Activated T-helper 1 cell treated with Interleukin-2 at 50 U/mL for 16 hours (primary cell): ENCODE data around the gene NRG4.
"Not testable (repeated sequence)": the region's sequence is repeated elsewhere in the genome, so short reads cannot be mapped to it uniquely, and the experiment has no call there.

ENCODE experiments used
- DNase-seq: peaks from one replicate; pipeline ENCODE4 v3.0.0-alpha.2; 2020; ENCODE audit warnings: low read depth

Gene NRG4, protein sequence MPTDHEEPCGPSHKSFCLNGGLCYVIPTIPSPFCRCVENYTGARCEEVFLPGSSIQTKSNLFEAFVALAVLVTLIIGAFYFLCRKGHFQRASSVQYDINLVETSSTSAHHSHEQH

DNA sequence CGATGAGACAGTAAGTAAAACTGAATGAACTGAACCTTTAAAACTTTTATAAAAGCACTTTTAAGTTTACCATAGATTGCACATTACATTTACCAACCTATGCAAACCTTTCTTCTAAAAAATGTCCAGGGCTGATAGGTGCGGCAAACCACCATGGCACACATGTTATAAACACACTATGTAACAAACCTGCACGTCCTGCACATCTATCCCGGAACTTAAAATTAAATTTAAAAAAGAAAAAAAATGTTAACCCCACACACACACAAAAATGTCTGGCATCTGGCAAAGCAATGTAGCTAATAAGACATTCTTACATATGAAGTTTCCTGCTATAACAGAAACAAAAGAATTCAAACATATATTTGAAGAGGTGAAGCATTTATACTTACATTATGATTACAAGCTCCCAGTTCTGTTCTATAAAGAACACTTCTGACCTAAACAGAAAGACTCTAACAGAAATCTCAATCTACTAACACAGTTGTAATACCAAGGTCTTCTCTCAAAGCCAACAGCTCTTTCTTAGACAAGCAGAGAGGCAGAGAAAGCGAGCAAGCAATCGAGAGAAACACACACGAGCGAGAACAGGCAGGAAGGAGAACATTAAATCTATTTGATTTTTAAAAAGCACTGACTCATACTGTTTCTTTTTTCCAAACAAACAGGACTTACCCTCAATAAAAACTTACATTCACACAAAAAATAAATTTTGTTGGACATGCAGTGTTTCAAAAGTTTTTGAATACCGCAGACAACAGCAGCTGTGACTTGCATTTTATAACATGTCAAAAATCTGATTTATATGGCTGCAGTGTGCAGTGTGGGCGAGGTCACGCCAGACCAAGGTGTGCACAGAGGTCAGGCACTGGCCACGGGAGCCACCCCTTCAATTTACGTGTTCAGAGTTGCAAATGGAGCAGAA is at the start of gene NRG4:
TSS of gene NRG4 (minus strand) at position 798 of the 925 bp plus-strand sequence. CDS start 1,194 bp downstream, outside the sequence.
- no peak for DNase-seq

- DNase-seq: no peak
Observed at GRCh38 chr15:76061700-76062099, 49.5 kb upstream of the NRG4 start.

DNA sequence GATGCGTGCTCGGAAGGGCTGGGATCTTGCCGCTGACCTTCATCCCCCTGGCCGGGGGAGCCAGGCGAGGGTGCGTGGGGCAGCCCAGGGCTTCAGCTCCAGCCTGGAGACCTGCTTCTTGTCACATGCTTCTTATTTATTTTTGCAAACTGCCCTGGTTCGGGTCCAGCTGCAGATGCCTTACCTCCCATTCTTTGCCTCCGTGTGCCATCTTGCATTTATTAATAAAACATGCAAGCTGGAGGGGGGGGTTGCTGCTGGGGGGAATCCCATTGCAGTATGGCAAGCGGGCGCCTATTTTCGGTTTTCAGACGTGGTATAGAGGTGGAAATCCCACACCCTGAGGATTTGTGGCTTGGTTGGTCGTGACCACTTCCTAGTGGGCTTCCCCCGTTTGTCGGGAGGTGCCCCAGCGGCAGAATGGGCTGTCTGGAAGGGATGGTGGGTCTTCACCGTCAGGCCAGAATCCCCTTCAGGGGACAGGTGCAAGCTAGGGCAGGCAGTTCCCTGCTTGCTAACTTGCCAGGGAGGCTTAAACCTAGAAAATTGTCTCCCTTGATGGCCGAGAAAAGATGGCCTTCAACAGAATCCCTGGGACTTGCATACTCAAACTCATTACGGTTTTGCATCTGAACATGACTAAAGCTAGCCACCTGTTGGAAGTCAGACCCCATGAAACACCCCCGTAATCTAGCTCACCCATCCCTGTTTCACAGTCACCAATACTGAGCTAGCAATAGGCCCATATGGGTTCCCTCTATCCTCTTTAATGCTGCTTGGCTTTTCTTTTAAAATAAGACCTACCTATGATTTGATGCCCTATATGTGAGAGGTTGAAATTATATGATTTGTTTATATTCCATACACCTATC is 48.1 kb upstream of the NRG4 start:
- no peak for DNase-seq

DNA sequence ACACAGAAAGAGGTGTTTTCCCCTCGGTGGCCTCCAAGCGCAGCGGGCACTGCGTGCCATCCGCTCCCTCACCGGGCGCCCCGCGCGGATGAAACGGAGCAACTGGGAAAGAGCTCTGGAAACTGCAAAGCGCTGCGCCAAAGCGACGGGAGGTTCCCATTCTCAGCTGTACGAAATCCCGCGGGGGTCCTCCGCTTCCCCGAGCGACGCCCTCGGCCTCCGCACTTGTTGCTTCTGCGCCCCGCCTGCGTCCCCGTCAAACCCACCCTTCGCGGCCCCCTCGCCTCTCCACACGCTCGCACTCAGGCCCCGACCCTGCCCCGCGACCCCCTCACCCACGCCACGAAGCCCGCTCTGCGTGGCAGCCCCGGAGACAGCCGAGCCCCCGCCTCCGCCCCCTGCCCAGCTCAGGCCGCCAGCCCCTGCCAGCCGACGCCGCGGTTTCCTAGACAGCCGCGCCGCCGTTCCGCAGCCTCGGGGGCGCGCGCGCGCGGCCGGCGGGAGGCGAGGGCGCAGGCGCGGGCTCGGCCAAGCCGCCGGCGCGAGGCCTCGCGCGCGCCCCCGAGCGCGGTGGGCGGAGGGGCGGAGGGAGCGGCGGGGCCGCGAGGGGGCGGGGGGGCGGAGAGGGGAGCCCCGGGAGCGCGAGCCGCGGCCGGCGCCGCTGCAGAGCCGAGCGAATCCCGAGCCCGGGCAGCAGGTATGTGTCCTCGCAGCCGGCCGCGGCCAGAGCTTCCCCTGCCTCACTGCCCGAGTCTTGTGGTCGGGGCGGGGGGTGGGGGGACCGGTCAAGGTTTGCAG is 47.3 kb upstream of the NRG4 start, which contains the start of gene TMEM266:
TSS of gene TMEM266 (plus strand) at position 666 of the 798 bp plus-strand sequence. CDS start 74,279 bp downstream, outside the sequence.
- no peak for DNase-seq

GRCh38 chr15:76058714-76059319 is 46.6 kb upstream of the NRG4 start:
- DNase-seq: no peak

- DNase-seq: no peak
Observed at GRCh38 chr15:76057332-76058000, 45.2 kb upstream of the NRG4 start.

DNA sequence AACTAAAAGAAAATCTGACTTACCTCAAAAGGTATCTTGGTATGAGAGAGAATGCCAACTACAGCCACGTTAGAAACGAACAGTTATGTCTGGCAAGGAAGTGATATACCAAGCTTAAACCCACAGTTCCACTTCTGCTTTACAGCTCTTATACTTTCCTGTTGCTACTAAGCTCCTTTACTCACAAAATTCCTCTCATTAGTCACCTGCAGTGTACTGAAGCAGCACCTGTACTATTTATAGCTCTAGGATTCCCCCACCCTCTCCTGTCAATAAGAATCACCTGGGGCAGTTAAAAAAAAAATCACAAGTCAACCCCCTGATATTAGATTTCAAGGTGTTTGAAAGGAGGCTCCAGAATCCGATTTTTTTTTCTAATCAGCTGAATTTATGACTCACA is 44.7 kb upstream of the NRG4 start:
- no peak for DNase-seq

DNA sequence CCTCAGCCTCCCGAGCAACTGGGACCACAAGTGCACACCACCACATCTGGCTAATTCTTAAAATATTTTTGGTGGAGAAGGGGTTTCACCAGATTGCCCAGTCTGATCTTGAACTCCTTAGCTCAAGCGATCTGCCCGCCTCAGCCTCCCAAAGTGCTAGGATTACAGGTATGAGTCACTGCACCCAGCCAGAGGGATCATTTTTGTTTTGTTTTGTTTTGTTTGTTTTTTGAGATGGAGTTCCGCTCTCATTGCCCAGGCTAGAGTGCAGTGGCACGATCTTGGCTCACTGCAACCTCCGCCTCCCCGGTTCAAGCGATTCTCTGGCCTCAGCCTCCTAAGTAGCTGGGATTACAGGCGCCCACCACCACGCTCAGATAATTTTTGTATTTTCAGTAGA is 42.0 kb upstream of the NRG4 start:
- not testable (repeated sequence) for DNase-seq

DNA sequence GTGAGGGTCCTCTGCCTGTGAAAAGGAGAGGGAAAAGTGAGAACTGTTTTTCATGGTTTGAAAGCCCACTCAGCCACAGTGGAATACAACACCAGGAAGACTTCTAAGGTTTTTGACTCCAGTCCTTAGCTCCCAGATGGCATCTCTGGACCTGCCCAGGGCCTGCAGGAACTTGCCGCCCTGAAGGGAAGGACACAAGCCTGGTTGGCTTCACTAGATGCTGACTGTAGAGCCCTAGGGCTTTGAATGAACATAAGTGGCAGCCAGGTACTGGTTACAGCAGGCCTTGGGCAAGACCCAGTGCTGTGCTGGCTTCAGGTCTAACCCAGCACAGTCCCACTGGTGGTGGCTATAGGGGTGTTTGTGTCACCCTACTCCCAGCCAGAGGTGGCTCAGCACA is 26.3 kb upstream of the NRG4 start:
- DNase-seq: no peak

DNA sequence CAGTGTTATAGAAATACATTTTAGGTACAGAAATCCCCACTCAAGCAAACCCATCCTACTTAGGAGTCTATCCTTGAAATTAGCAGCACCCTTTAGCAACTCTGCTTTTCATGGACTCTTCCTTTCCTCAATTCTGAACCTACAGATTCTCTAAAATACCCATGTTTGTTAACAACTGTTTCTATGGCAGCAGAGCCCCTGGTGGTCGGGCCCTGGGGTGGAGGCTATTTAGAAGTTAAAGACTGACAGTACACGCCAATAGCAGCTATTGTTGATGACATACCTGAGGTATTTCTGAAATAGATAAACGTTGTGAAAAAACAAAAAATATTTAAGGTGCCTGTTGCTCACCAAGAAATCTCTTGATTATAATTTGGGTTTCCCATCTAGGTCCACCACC is 23.4 kb upstream of the NRG4 start:
- no peak for DNase-seq

- DNase-seq: no peak
Observed at GRCh38 chr15:76034111-76034510, 21.9 kb upstream of the NRG4 start.

- no peak for DNase-seq
Observed at GRCh38 chr15:76033438-76033837, 21.2 kb upstream of the NRG4 start.

GRCh38 chr15:76032046-76032445 is 19.8 kb upstream of the NRG4 start:
- no peak for DNase-seq

- DNase-seq: no peak
Observed at GRCh38 chr15:76024021-76024768, 12.0 kb upstream of the NRG4 start.

DNA sequence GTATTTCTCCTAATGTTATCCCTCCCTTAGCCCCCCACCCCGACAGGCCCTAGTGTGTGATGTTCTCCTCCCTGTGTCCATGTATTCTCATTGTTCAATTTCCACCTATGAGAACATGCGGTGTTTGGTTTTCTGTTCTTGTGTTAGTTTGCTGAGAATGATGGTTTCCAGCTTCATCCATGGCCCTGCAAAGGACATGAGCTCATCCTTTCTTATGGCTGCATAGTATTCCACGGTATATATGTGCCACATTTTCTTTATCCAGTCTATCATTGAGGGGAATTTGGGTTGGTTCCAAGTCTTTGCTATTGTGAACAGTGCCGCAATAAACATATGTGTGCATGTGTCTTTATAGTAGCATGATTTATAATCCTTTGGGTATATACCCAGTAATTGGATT is 1.2 kb upstream of the NRG4 start:
- not testable (repeated sequence) for DNase-seq

- no peak for DNase-seq
Observed at GRCh38 chr15:76010613-76011012, 1.6 kb downstream of the NRG4 start.

- DNase-seq: no peak
Observed at GRCh38 chr15:76006136-76006778, 6.0 kb downstream of the NRG4 start.

- DNase-seq: no peak
Observed at GRCh38 chr15:76003364-76003763, 8.9 kb downstream of the NRG4 start.

- no peak for DNase-seq
Observed at GRCh38 chr15:75995611-75996010, 16.6 kb downstream of the NRG4 start.
